ENCODE measurements around the gene SEC24C. TPM values are rescaled to one million over a fixed set of nuclear protein-coding genes. Genes with fewer than 3 reads are reported as not detected.
"Not testable (repeated sequence)": the region's sequence is repeated elsewhere in the genome, so short reads cannot be mapped to it uniquely, and the experiment has no call there.

SEC24C gene
- polyA plus RNA-seq, 1 of the 3 experiments (the other 2 are of a cell fraction): 73.6 TPM

- TF ChIP-seq ZBTB33 (IDR thresholded peaks at IDR 0.05; ENCODE audit: borderline replicate concordance, low read depth): no peak
- no peak for TF ChIP-seq EP300 (IDR thresholded peaks at IDR 0.05; ENCODE audit: borderline replicate concordance in 1 of 2, low read depth in 1 of 2, low read length in 1 of 2)
- peak; percentile 77; the same call in 1 of the 2 replicates for TF ChIP-seq SIN3A (IDR thresholded peaks at IDR 0.05; ENCODE audit: borderline replicate concordance, low read depth, low read length)
- TF ChIP-seq CTCF (IDR thresholded peaks at IDR 0.05): no peak
- TF ChIP-seq RXRA (IDR thresholded peaks at IDR 0.05; ENCODE audit: borderline replicate concordance, low read depth): no peak
- peak; percentile 91 for TF ChIP-seq REST (IDR thresholded peaks at IDR 0.05; ENCODE audit: low read depth, low read length)
- no peak for TF ChIP-seq SMC3 (IDR thresholded peaks at IDR 0.05; ENCODE audit: low read depth, low read length)
Observed at GRCh38 chr10:73785721-73786511, 41.7 kb downstream of the SEC24C start (continued).

GRCh38 chr10:73786512-73786885 lies 42.3 kb downstream of the SEC24C start:
- Histone ChIP-seq H3K36me3 (replicated peaks in 1 of 2; ENCODE audit: control insufficient read depth in 1 of 2, insufficient read depth in 2 of 2, low read length in 1 of 2) (peaks cover 10 to 28% of the 10 kb centered on the region in 2 experiments), H3F3A (replicated peaks; ENCODE audit: insufficient read depth) (peaks cover 9% of the 10 kb centered on the region), H3K4me3 (ENCODE audit: low read depth in 2 of 2, low read length in 1 of 2) (peak overlapping the region; percentile 93 to 98), H4K20me1 (ENCODE audit: insufficient read depth) (peaks cover 26% of the 10 kb centered on the region), H2AFZ (ENCODE audit: low read depth) (no peak overlapping the region), H3K9ac (peak overlapping the region; percentile 86), H3K9me3 (no peaks in the 10 kb centered on the region), H3K27me3 (ENCODE audit: insufficient read depth) (no peaks in the 10 kb centered on the region), H3K9me2 (no peaks in the 10 kb centered on the region), H3K4me2 (peak overlapping the region; percentile 97), H3K4me1 (ENCODE audit: control insufficient read depth in 1 of 2, insufficient read depth in 2 of 2, low read depth in 1 of 2, low read length in 1 of 2) (peaks cover 0 to 20% of the 10 kb centered on the region in 2 experiments; a peak in 3 of 4 replicates), H3K27ac (ENCODE audit: low read depth in 2 of 2, low read length in 1 of 2) (no peak overlapping the region), H3K79me2 (ENCODE audit: insufficient read depth) (peaks cover 72% of the 10 kb centered on the region)
- ChIA-PET CTCF (interaction anchor here (0.7 to 2.1 kb wide), 7 partner anchors 13 to 88 kb away, joined by 3 to 8 read pairs (median 3); partner anchors contain the start of gene CAMK2G), POLR2A (interaction anchor here (0.9 to 4.0 kb wide), 6 partner anchors 12 to 43 kb away, joined by 3 to 22 read pairs (median 4); partner anchors contain the start of gene SEC24C)
- WGBS (ENCODE audit: low lambda C conversion rate): 0% methylated on average over 2 of the region's 2 CpGs
- TF ChIP-seq TCF12 (IDR thresholded peaks at IDR 0.05) (no peak), MXI1 (IDR thresholded peaks at IDR 0.05; ENCODE audit: low read depth, low read length) (0 out of 2 replicates have a peak, but pooled peaks have one; percentile 9)
- DNase-seq: no peak

GRCh38 chr10:73787031-73787800 lies 43.0 kb downstream of the SEC24C start:
- not testable (repeated sequence) for DNase-seq; H3K27me3 ChIP-seq (ENCODE audit: insufficient read depth); H3K9me3 ChIP-seq; H3K27ac ChIP-seq (ENCODE audit: low read depth in 2 of 2, low read length in 1 of 2); H2AFZ ChIP-seq (ENCODE audit: low read depth); H3K9me2 ChIP-seq; H3F3A ChIP-seq (replicated peaks; ENCODE audit: insufficient read depth)
- Histone ChIP-seq H3K4me3 (ENCODE audit: low read depth in 2 of 2, low read length in 1 of 2) (peak overlapping the region in 1 of 2 experiments; percentile 93; a peak in 3 of 4 replicates), H3K4me2 (peak overlapping the region; percentile 97), H3K4me1 (ENCODE audit: control insufficient read depth in 1 of 2, insufficient read depth in 2 of 2, low read depth in 1 of 2, low read length in 1 of 2) (peaks cover 0 to 20% of the 10 kb centered on the region in 2 experiments; a peak in 3 of 4 replicates), H3K9ac (peak overlapping the region; percentile 86; the same call in 1 of the 2 replicates), H3K79me2 (ENCODE audit: insufficient read depth) (peaks cover 66% of the 10 kb centered on the region), H4K20me1 (ENCODE audit: insufficient read depth) (peaks cover 26% of the 10 kb centered on the region), H3K36me3 (replicated peaks in 1 of 2; ENCODE audit: control insufficient read depth in 1 of 2, insufficient read depth in 2 of 2, low read length in 1 of 2) (peaks cover 10 to 35% of the 10 kb centered on the region in 2 experiments)
- ChIA-PET POLR2A (interaction anchor here (1.0 to 4.0 kb wide), 6 partner anchors 12 to 44 kb away, joined by 4 to 22 read pairs (median 4); partner anchors contain the start of gene SEC24C), CTCF (interaction anchor here (0.7 to 2.1 kb wide), 5 partner anchors 12 to 25 kb away, joined by 3 to 8 read pairs (median 4); a partner anchor contains a TSS)
- 79% methylated on average over 16 of the region's 21 CpGs for WGBS (ENCODE audit: low lambda C conversion rate)
